Thyroid gland (tissue), 4 donors: ENCODE results near the gene EPB41. TPM values are rescaled to one million over a fixed set of nuclear protein-coding genes. Genes with fewer than 3 reads are reported as not detected.
"Not testable (repeated sequence)": the region's sequence is repeated elsewhere in the genome, so short reads cannot be mapped to it uniquely, and the experiment has no call there.

Source experiments
- DNase-seq, 2 donors: peaks; one replicate each; pipeline ENCODE4 v3.0.0-alpha.2; 2019
- H3K27ac ChIP-seq, 3 donors: fragments of 200-600 bp; sonication (generic); 1 replicate in 2 of 3; 2 replicates in 1 of 3; pipeline ENCODE4 v1.5.1; 2016 to 2019; ENCODE audit warnings: mild to moderate bottlenecking in 1 of 3, moderate library complexity in 1 of 3
- H3K27me3 ChIP-seq: fragments of 200-600 bp; sonication (generic); one replicate; pipeline ENCODE4 v1.5.1; 2019
- H3K36me3 ChIP-seq, 2 donors: fragments of 200-600 bp; sonication (generic); one replicate each; pipeline ENCODE4 v1.5.1; 2016 to 2019
- H3K4me1 ChIP-seq, 2 donors: fragments of 200-600 bp; sonication (generic); one replicate each; pipeline ENCODE4 v1.5.1; 2017 to 2019
- H3K4me3 ChIP-seq, 3 donors: fragments of 200-600 bp; sonication (generic); replicated peaks in 1 of 3; 1 replicate in 2 of 3; 2 replicates in 1 of 3; pipeline ENCODE4 v1.5.1; 2016; ENCODE audit warnings: mild to moderate bottlenecking in 1 of 3
- H3K9me3 ChIP-seq: fragments of 200-600 bp; sonication (generic); one replicate; pipeline ENCODE4 v1.5.1; 2017
- POLR2A ChIP-seq, 2 donors: fragments of 450-650 bp; IDR thresholded peaks; one replicate each; pipeline ENCODE4 v1.6.1; 2017; ENCODE audit warnings: antibody characterized with exemption in 2 of 2, mild to moderate bottlenecking in 2 of 2, moderate library complexity in 1 of 2
- WGBS, 2 donors: methylation state at CpG; one replicate each; pipeline ENCODE4 v1.1.5; 2017; 5-methylcytosine and 5-hydroxymethylcytosine counted together
- intact Hi-C: fragments of 100-400 bp; cut with DNase I; formaldehyde crosslinking; loops from one replicate; pipeline ENCODE4 v1.15.1; 2023
- total RNA-seq, 4 donors: library from RNA; depleted of rRNA; stranded (reverse); fragments of >200 nt; gene quantifications; one replicate each; pipeline ENCODE4 v1.2.3, GENCODE V29; 2016
- TF ChIP-seq, protein P1 (sequence below), 6 experiments: fragments of 200-600 bp in 3 of 6; fragments of 450-650 bp in 3 of 6; sonication (generic) in 3 of 6; IDR thresholded peaks; one replicate each; pipeline ENCODE4 v1.5.1; 2016 to 2019; ENCODE audit warnings: antibody characterized with exemption in 6 of 6, mild to moderate bottlenecking in 2 of 6, inconsistent platforms in 1 of 6, moderate library complexity in 1 of 6

Gene EPB41
- total RNA-seq, 4 donors from 2014 or later: 59.7 to 102 (median 80.2) TPM

GRCh38 chr1:29062157-29062942 lies 148.0 kb downstream of the EPB41 start:
- WGBS, 2 donors: 72 to 74% methylated on average over 4 of the region's 4 CpGs
- intact Hi-C loops: no loop called here
- Histone ChIP-seq H3K4me3 (no peak overlapping the region), H3K9me3 (no peaks in the 10 kb centered on the region), H3K27ac (no peak overlapping the region), H3K27me3 (no peaks in the 10 kb centered on the region), H3K36me3 (no peaks in the 10 kb centered on the region), H3K4me1 (no peaks in the 10 kb centered on the region)
- no peak for TF ChIP-seq POLR2A (IDR thresholded peaks at IDR 0.05)
- TF ChIP-seq, protein P1, sequence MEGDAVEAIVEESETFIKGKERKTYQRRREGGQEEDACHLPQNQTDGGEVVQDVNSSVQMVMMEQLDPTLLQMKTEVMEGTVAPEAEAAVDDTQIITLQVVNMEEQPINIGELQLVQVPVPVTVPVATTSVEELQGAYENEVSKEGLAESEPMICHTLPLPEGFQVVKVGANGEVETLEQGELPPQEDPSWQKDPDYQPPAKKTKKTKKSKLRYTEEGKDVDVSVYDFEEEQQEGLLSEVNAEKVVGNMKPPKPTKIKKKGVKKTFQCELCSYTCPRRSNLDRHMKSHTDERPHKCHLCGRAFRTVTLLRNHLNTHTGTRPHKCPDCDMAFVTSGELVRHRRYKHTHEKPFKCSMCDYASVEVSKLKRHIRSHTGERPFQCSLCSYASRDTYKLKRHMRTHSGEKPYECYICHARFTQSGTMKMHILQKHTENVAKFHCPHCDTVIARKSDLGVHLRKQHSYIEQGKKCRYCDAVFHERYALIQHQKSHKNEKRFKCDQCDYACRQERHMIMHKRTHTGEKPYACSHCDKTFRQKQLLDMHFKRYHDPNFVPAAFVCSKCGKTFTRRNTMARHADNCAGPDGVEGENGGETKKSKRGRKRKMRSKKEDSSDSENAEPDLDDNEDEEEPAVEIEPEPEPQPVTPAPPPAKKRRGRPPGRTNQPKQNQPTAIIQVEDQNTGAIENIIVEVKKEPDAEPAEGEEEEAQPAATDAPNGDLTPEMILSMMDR (IDR thresholded peaks at IDR 0.05): no peak
- DNase-seq: no peak

GRCh38 chr1:29064064-29064463 lies 149.7 kb downstream of the EPB41 start:
- DNase-seq: no peak
- Histone ChIP-seq H3K4me1 (no peaks in the 10 kb centered on the region), H3K9me3 (no peaks in the 10 kb centered on the region), H3K4me3 (no peak overlapping the region), H3K36me3 (no peaks in the 10 kb centered on the region), H3K27ac (no peak overlapping the region), H3K27me3 (no peaks in the 10 kb centered on the region)
- 84 to 94% methylated on average over 1 of the region's 1 CpG for WGBS, 2 donors
- TF ChIP-seq, protein P1 (IDR thresholded peaks at IDR 0.05): no peak
- TF ChIP-seq POLR2A (IDR thresholded peaks at IDR 0.05): no peak
- intact Hi-C loops: no loop called here

DNA sequence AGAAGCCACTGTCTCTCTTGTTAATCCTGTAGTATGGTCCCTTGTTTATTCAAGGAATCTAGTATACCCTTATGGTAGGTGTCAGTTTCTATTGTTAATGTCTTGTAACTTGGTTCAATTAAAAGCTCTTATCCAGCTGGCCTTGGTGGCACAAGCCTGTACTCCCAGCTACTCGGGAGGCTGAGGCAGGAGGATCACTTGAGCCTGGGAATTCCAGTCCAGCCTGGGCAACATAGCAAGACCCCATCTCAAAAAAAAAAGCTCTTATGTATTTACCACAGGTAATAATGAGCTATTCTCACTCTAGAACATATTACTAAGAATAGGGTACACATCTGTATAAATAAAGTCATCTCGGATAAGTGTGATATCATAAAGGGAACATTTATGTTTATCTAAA lies 162.8 kb downstream of the EPB41 start:
- TF ChIP-seq POLR2A (IDR thresholded peaks at IDR 0.05): no peak
- TF ChIP-seq, protein P1 (IDR thresholded peaks at IDR 0.05): no peak
- 93 to 100% methylated on average over 2 of the region's 2 CpGs for WGBS, 2 donors

GRCh38 chr1:29079916-29080629 lies 165.7 kb downstream of the EPB41 start:
- intact Hi-C loops, DNase-seq, H3K4me1 ChIP-seq, H3K27ac ChIP-seq, H3K36me3 ChIP-seq, H3K9me3 ChIP-seq, H3K27me3 ChIP-seq, H3K4me3 ChIP-seq: not testable (repeated sequence)
- whole genome bisulfite sequencing, 2 donors: 91 to 94% methylated on average over 16 of the region's 16 CpGs

More for the DNA sequence above, 162.8 kb downstream of the EPB41 start:
- Histone ChIP-seq H3K9me3 (no peaks in the 10 kb centered on the region), H3K27ac (no peak overlapping the region), H3K4me3 (no peak overlapping the region), H3K4me1 (no peaks in the 10 kb centered on the region), H3K27me3 (no peaks in the 10 kb centered on the region), H3K36me3 (no peaks in the 10 kb centered on the region)
- DNase-seq: no peak
- intact Hi-C loops: no loop called here

GRCh38 chr1:29081201-29081600 lies 166.8 kb downstream of the EPB41 start:
- Histone ChIP-seq H3K36me3 (no peaks in the 10 kb centered on the region), H3K4me3 (no peak overlapping the region), H3K4me1 (no peaks in the 10 kb centered on the region), H3K27me3 (no peaks in the 10 kb centered on the region), H3K27ac (no peak overlapping the region), H3K9me3 (no peaks in the 10 kb centered on the region)
- TF ChIP-seq, protein P1 (IDR thresholded peaks at IDR 0.05): no peak
- TF ChIP-seq POLR2A (IDR thresholded peaks at IDR 0.05): no peak
- WGBS, 2 donors: 93% methylated on average over 3 of the region's 3 CpGs
- intact Hi-C loops: no loop called here
- no peak for DNase-seq
